ENCODE measurements around the gene SLC25A22. TPM values are rescaled to one million over a fixed set of nuclear protein-coding genes. Genes with fewer than 3 reads are reported as not detected.

The SLC25A22 gene
- polyA plus RNA-seq, 1 of the 3 experiments (the other 2 are of a cell fraction), result 50.9 TPM

- TF ChIP-seq CHD2 (IDR thresholded peaks at IDR 0.05; ENCODE audit: low read length, partially characterized antibody), result no peak
- TF ChIP-seq SIN3A (IDR thresholded peaks at IDR 0.05; ENCODE audit: borderline replicate concordance, low read depth, low read length), result no peak
- TF ChIP-seq, protein P1, sequence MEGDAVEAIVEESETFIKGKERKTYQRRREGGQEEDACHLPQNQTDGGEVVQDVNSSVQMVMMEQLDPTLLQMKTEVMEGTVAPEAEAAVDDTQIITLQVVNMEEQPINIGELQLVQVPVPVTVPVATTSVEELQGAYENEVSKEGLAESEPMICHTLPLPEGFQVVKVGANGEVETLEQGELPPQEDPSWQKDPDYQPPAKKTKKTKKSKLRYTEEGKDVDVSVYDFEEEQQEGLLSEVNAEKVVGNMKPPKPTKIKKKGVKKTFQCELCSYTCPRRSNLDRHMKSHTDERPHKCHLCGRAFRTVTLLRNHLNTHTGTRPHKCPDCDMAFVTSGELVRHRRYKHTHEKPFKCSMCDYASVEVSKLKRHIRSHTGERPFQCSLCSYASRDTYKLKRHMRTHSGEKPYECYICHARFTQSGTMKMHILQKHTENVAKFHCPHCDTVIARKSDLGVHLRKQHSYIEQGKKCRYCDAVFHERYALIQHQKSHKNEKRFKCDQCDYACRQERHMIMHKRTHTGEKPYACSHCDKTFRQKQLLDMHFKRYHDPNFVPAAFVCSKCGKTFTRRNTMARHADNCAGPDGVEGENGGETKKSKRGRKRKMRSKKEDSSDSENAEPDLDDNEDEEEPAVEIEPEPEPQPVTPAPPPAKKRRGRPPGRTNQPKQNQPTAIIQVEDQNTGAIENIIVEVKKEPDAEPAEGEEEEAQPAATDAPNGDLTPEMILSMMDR (IDR thresholded peaks at IDR 0.05), result no peak
- TF ChIP-seq GABPA (IDR thresholded peaks at IDR 0.05; ENCODE audit: low read depth), result no peak
- TF ChIP-seq IRF3 (IDR thresholded peaks at IDR 0.05; ENCODE audit: low read depth, low read length), result no peak
- TF ChIP-seq SMC3 (IDR thresholded peaks at IDR 0.05; ENCODE audit: low read depth, low read length), result no peak
- H3K36me3 ChIP-seq (replicated peaks in 1 of 2; ENCODE audit: control insufficient read depth in 1 of 2, insufficient read depth in 2 of 2, low read length in 1 of 2), result peaks cover 0 to 4% of the 10 kb centered on the region in 2 experiments
- peaks cover 50% of the 10 kb centered on the region for H3K79me2 ChIP-seq (ENCODE audit: insufficient read depth)
- H3K9ac ChIP-seq, result no peak overlapping the region
- no peak overlapping the region for H3K27ac ChIP-seq (ENCODE audit: low read depth in 2 of 2, low read length in 1 of 2)
- no peaks in the 10 kb centered on the region for H3K9me3 ChIP-seq
- no peaks in the 10 kb centered on the region for H3K27me3 ChIP-seq (ENCODE audit: insufficient read depth)
- ChIA-PET CTCF (no interaction called here), POLR2A (no interaction called here)
- H2AFZ ChIP-seq (ENCODE audit: low read depth), result no peak overlapping the region
- peaks cover 24% of the 10 kb centered on the region for H4K20me1 ChIP-seq (ENCODE audit: insufficient read depth)
- H3K4me1 ChIP-seq (ENCODE audit: control insufficient read depth in 1 of 2, insufficient read depth in 2 of 2, low read depth in 1 of 2, low read length in 1 of 2), result peaks cover 20 to 28% of the 10 kb centered on the region in 2 experiments; a peak in 3 of 4 replicates
- H3K4me3 ChIP-seq (ENCODE audit: low read depth in 2 of 2, low read length in 1 of 2), result no peak overlapping the region
- no peak for DNase-seq
- 94% methylated on average over 13 of the region's 23 CpGs for WGBS (ENCODE audit: low lambda C conversion rate)
- no peaks in the 10 kb centered on the region for H3K9me2 ChIP-seq
- peaks cover 14% of the 10 kb centered on the region for H3F3A ChIP-seq (replicated peaks; ENCODE audit: insufficient read depth)
- no peak overlapping the region; the same call in 1 of the 2 replicates for H3K4me2 ChIP-seq
These were observed 18.8 kb downstream of the SLC25A22 start for GRCh38 chr11:778976-779954.

GRCh38 chr11:777288-778255 is 20.5 kb downstream of the SLC25A22 start, which contains the start of gene GATD1:
Gene GATD1 (minus strand): TSS chr11:777487. CDS start chr11:777462, 25 bp downstream.
- peak within 1 kb of the TSS; percentile 83; the same call in 1 of the 2 replicates for H2AFZ ChIP-seq (ENCODE audit: low read depth)
- H3K4me1 ChIP-seq (ENCODE audit: control insufficient read depth in 1 of 2, insufficient read depth in 2 of 2, low read depth in 1 of 2, low read length in 1 of 2), result peaks cover 11 to 19% of the 10 kb centered on the region in 2 experiments; a peak in 2 of 4 replicates
- CTCF ChIA-PET, result interaction anchor here (0.7 to 3.1 kb wide), 5 partner anchors 10 to 411 kb away, joined by 3 to 31 read pairs (median 3); partner anchors contain the start of genes DEAF1, TALDO1 and TMEM80
- peaks cover 41% of the 10 kb centered on the region for H4K20me1 ChIP-seq (ENCODE audit: insufficient read depth)
- H3K79me2 ChIP-seq (ENCODE audit: insufficient read depth), result peaks cover 67% of the 10 kb centered on the region
- POLR2A ChIA-PET, result interaction anchor here (0.9 to 2.8 kb wide), 5 partner anchors 9 to 79 kb away, joined by 3 to 18 read pairs (median 4); partner anchors contain the start of gene CEND1
- DNase-seq, result peak; percentile 100
- H3K9me2 ChIP-seq, result no peaks in the 10 kb centered on the region
- H3K4me2 ChIP-seq, result peak within 1 kb of the TSS; percentile 98
- H3F3A ChIP-seq (replicated peaks; ENCODE audit: insufficient read depth), result no peaks in the 10 kb centered on the region
- H3K4me3 ChIP-seq (ENCODE audit: low read depth in 2 of 2, low read length in 1 of 2), result peak within 1 kb of the TSS; percentile 85 to 87
- peak within 1 kb of the TSS; percentile 22 to 83; a peak in 3 of 4 replicates for H3K27ac ChIP-seq (ENCODE audit: low read depth in 2 of 2, low read length in 1 of 2)
- H3K9me3 ChIP-seq, result no peaks in the 10 kb centered on the region
- no peaks in the 10 kb centered on the region for H3K27me3 ChIP-seq (ENCODE audit: insufficient read depth)
- peak within 1 kb of the TSS; percentile 87 for H3K9ac ChIP-seq
- 4% methylated on average over 24 of the region's 110 CpGs for WGBS (ENCODE audit: low lambda C conversion rate)
- peaks cover 0 to 20% of the 10 kb centered on the region in 2 experiments for H3K36me3 ChIP-seq (replicated peaks in 1 of 2; ENCODE audit: control insufficient read depth in 1 of 2, insufficient read depth in 2 of 2, low read length in 1 of 2)
- TF ChIP-seq, protein P2, sequence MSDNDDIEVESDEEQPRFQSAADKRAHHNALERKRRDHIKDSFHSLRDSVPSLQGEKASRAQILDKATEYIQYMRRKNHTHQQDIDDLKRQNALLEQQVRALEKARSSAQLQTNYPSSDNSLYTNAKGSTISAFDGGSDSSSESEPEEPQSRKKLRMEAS (IDR thresholded peaks at IDR 0.05; ENCODE audit: low read depth), result 0 out of 2 replicates have a peak, but pooled peaks have one; percentile 31
- TF ChIP-seq USF1 (IDR thresholded peaks at IDR 0.05; ENCODE audit: borderline replicate concordance, low read depth), result peak; percentile 93
- peak; percentile 62; the same call in 1 of the 2 replicates for TF ChIP-seq TAF1 (IDR thresholded peaks at IDR 0.05; ENCODE audit: borderline replicate concordance, low read depth, low read length)
- TF ChIP-seq NRF1 (IDR thresholded peaks at IDR 0.05; ENCODE audit: low read depth, low read length), result peak; percentile 81
- peak; percentile 73 for TF ChIP-seq MXI1 (IDR thresholded peaks at IDR 0.05; ENCODE audit: low read depth, low read length)
- no peak for TF ChIP-seq RCOR1 (IDR thresholded peaks at IDR 0.05; ENCODE audit: low read length)
- no peak for TF ChIP-seq EZH2phosphoT487 (IDR thresholded peaks at IDR 0.05; ENCODE audit: borderline replicate concordance, low read depth)
- peak; percentile 85 for TF ChIP-seq USF2 (IDR thresholded peaks at IDR 0.05; ENCODE audit: borderline replicate concordance, low read depth, low read length)
- peak; percentile 87 for TF ChIP-seq POLR2AphosphoS5 (IDR thresholded peaks at IDR 0.05; ENCODE audit: low read depth, low read length)
- no peak for TF ChIP-seq RAD21 (IDR thresholded peaks at IDR 0.05; ENCODE audit: low read length)
